ENCODE data around the gene WIPF3.

- TF ChIP-seq YY1 (IDR thresholded peaks at IDR 0.05; ENCODE audit: insufficient read depth, insufficient read length) (no peak), ZNF274 (IDR thresholded peaks at IDR 0.05; ENCODE audit: low read depth, low read length) (no peak), SUZ12 (IDR thresholded peaks at IDR 0.05; ENCODE audit: extremely low read depth, insufficient read depth, insufficient read length) (no peak)
Measured at GRCh38 chr7:29826904-29827303, 20.6 kb downstream of the WIPF3 start.
